Endothelial cell of umbilical vein (primary cell): Measurements from ENCODE around the gene PTPRD. TPM values are rescaled to one million over a fixed set of nuclear protein-coding genes. Genes with fewer than 3 reads are reported as not detected.
"Not testable (repeated sequence)": the region's sequence is repeated elsewhere in the genome, so short reads cannot be mapped to it uniquely, and the experiment has no call there.

ENCODE experiments used
- BruUV-seq: library from RNA; stranded (reverse); fragments of 400-500 nt; replicated peaks from 2 replicates; lab custom pipeline; 2021; lab: Mats Ljungman, UMichigan
- CTCF ChIA-PET: fragments of 300-600, 350-600 bp; sonication (Branson Sonifier 250); formaldehyde crosslinking; loops from one replicate; lab custom pipeline; 2021; ENCODE audit warnings: antibody characterized with exemption, inconsistent platforms; lab: Charles Lee
- POLR2A ChIA-PET: fragments of 300-600, 350-600 bp; sonication (Branson Sonifier 250); formaldehyde crosslinking; loops from one replicate; lab custom pipeline; 2021; ENCODE audit warnings: antibody characterized with exemption, inconsistent platforms; lab: Charles Lee
- DNase-seq: peaks from one replicate; pipeline ENCODE4 v3.0.0-alpha.2; 2011; ENCODE audit warnings: low read depth, low spot score
- FAIRE-seq: peaks from 2 replicates; lab custom pipeline; 2011; peaks lifted over from hg19 to GRCh38; lab: Jason Lieb, UNC
- H2AFZ ChIP-seq: 2 replicates; pipeline ENCODE4 v1.6.0; 2012; ENCODE audit warnings: low read depth, low read length, control low read depth, inconsistent platforms
- H3K27ac ChIP-seq: 2 replicates; pipeline ENCODE4 v1.5.1; 2011; ENCODE audit warnings: low read depth, mild to moderate bottlenecking, control low read depth, low read length, moderate library complexity; ENCODE audit not compliant: insufficient read depth
- H3K27me3 ChIP-seq, 2 experiments: 2 replicates each; pipeline versions ENCODE4 v1.6.0 to v1.6.1; 2011; ENCODE audit warnings: low read length in 2 of 2, mixed read lengths in 1 of 2; ENCODE audit not compliant: control insufficient read depth in 2 of 2, insufficient read depth in 2 of 2
- H3K36me3 ChIP-seq, 2 experiments: 2 replicates in 1 of 2; 3 replicates in 1 of 2; pipeline ENCODE4 v1.5.1; 2011; ENCODE audit warnings: low read length in 2 of 2, mild to moderate bottlenecking in 1 of 2, moderate library complexity in 1 of 2; ENCODE audit not compliant: control insufficient read depth in 2 of 2, insufficient read depth in 2 of 2; ENCODE audit errors: extremely low read depth in 1 of 2
- H3K4me1 ChIP-seq: 3 replicates; pipeline ENCODE4 v1.5.1; 2011; ENCODE audit warnings: mild to moderate bottlenecking, low read length; ENCODE audit not compliant: control insufficient read depth, insufficient read depth; ENCODE audit errors: extremely low read depth
- H3K4me2 ChIP-seq: 2 replicates; pipeline ENCODE4 v1.6.1; 2011; ENCODE audit warnings: low read length, control low read depth, mixed read lengths; ENCODE audit not compliant: insufficient read depth
- H3K4me3 ChIP-seq, 3 experiments: fragments of 200-600 bp in 1 of 3; sonication (generic), shearing (Covaris generic) in 1 of 3; replicated peaks in 1 of 3; 2 replicates each; pipeline ENCODE4 v1.5.1; 2011 to 2016; ENCODE audit warnings: control low read depth in 3 of 3, low read length in 3 of 3, mild to moderate bottlenecking in 2 of 3, inconsistent platforms in 1 of 3, low read depth in 1 of 3, moderate library complexity in 1 of 3; ENCODE audit not compliant: insufficient read depth in 1 of 3
- H3K79me2 ChIP-seq: 2 replicates; pipeline ENCODE4 v1.6.0; 2012; ENCODE audit warnings: low read length, inconsistent platforms; ENCODE audit not compliant: control insufficient read depth, insufficient read depth
- H3K9ac ChIP-seq: replicated peaks from 2 replicates; pipeline ENCODE3; 2011; ENCODE audit warnings: low read length, control low read depth; ENCODE audit not compliant: insufficient read depth; ENCODE audit errors: extremely low read depth
- H3K9me1 ChIP-seq: replicated peaks from 3 replicates; pipeline ENCODE4 v1.6.0; 2011; ENCODE audit warnings: mild to moderate bottlenecking, low read length; ENCODE audit not compliant: control insufficient read depth, insufficient read depth; ENCODE audit errors: extremely low read depth
- H3K9me3 ChIP-seq: replicated peaks from 2 replicates; pipeline ENCODE4 v1.5.1; 2012; ENCODE audit warnings: low read length, inconsistent platforms; ENCODE audit not compliant: control insufficient read depth, insufficient read depth
- H4K20me1 ChIP-seq: replicated peaks from 2 replicates; pipeline ENCODE3; 2011; ENCODE audit warnings: mild to moderate bottlenecking, low read length; ENCODE audit not compliant: control insufficient read depth, insufficient read depth; ENCODE audit errors: extremely low read depth
- CTCF ChIP-seq, 2 donors: IDR thresholded peaks; 1 replicate in 1 of 2; 2 replicates in 1 of 2; pipeline ENCODE4 v1.5.1; 2011; ENCODE audit warnings: low read length in 2 of 2, mild to moderate bottlenecking in 2 of 2, moderate library complexity in 2 of 2, control low read depth in 1 of 2, inconsistent platforms in 1 of 2, low read depth in 1 of 2; ENCODE audit not compliant: insufficient read depth in 1 of 2; ENCODE audit errors: extremely low read depth in 1 of 2
- EZH2 ChIP-seq: IDR thresholded peaks from 2 replicates; pipeline ENCODE4 v1.6.1; 2012; ENCODE audit warnings: borderline replicate concordance, low read depth, mild to moderate bottlenecking, moderate library complexity, low read length, inconsistent platforms; ENCODE audit not compliant: severe bottlenecking
- FOS ChIP-seq: IDR thresholded peaks from 2 replicates; pipeline ENCODE4 v1.6.1; 2011; ENCODE audit warnings: mild to moderate bottlenecking, low read length, moderate library complexity, borderline replicate concordance; ENCODE audit not compliant: insufficient read depth
- GATA2 ChIP-seq: IDR thresholded peaks from 2 replicates; pipeline ENCODE4 v1.7.0; 2011; ENCODE audit warnings: low read depth, mild to moderate bottlenecking, moderate library complexity, mixed read lengths, low read length; ENCODE audit not compliant: insufficient read length, insufficient read depth
- JUN ChIP-seq: IDR thresholded peaks from 2 replicates; pipeline ENCODE4 v1.6.1; 2011; ENCODE audit warnings: borderline replicate concordance, low read depth; ENCODE audit not compliant: insufficient read length, insufficient read depth
- MAX ChIP-seq: IDR thresholded peaks from 2 replicates; pipeline ENCODE4 v1.6.1; 2011; ENCODE audit not compliant: insufficient read depth, insufficient read length
- MYC ChIP-seq: IDR thresholded peaks from one replicate; pipeline ENCODE4 v1.6.1; 2011; ENCODE audit warnings: mild to moderate bottlenecking, low read depth, low read length
- POLR2A ChIP-seq: IDR thresholded peaks from 2 replicates; pipeline ENCODE4 v1.6.1; 2012; ENCODE audit warnings: low read depth, mild to moderate bottlenecking, control low read depth, low read length
- POLR2AphosphoS5 ChIP-seq: IDR thresholded peaks from 2 replicates; pipeline ENCODE4 v1.6.1; 2012; ENCODE audit warnings: low read depth, mild to moderate bottlenecking, control low read depth, low read length, moderate library complexity; ENCODE audit not compliant: insufficient read depth
- dilution Hi-C: fragments of 300-500 bp; cut with MboI; formaldehyde crosslinking; loops from one replicate; pipeline ENCODE4 v1.15.0; 2019; ENCODE audit warnings: low sequenced_read_pairs; ENCODE audit not compliant: extremely low pct_ligation_motif_present
- intact Hi-C: fragments of 100-400 bp; cut with micrococcal nuclease; formaldehyde crosslinking; loops from one replicate; pipeline ENCODE4 v1.10.0; 2022
- polyA plus RNA-seq, 4 experiments: library from polyadenylated mRNA; depleted of rRNA in 3 of 4; stranded (reverse) in 3 of 4; unstranded in 1 of 4; fragments of >200 nt; gene quantifications; 2 replicates each; pipeline versions ENCODE4 v1.2.1 to v1.2.3, GENCODE V29; 2011 to 2012; ENCODE audit warnings: missing spikeins in 1 of 4
- total RNA-seq: library from RNA; stranded (reverse); gene quantifications from 2 replicates; pipeline ENCODE4 v1.2.3, GENCODE V29; 2021

Gene PTPRD
- total and polyA plus RNA-seq, 2 donors (not counting 3 experiments of a cell fraction or from before 2014, with no cell fraction given): 5.5 to 5.7 TPM

- CTCF ChIA-PET: no interaction called here
Observed at GRCh38 chr9:9437641-9438040, 1175.2 kb downstream of the PTPRD start.

GRCh38 chr9:9426454-9426853, 1186.3 kb downstream of the PTPRD start:
- H3K4me2 ChIP-seq, H3K9me1 ChIP-seq, BruUV-seq, H3K9me3 ChIP-seq, H3K79me2 ChIP-seq, DNase-seq, POLR2A ChIA-PET, FAIRE-seq, H3K4me3 ChIP-seq, H3K4me1 ChIP-seq, H3K9ac ChIP-seq, H3K27me3 ChIP-seq, CTCF ChIA-PET, H2AFZ ChIP-seq, dilution Hi-C loops, H3K36me3 ChIP-seq, intact Hi-C loops, H4K20me1 ChIP-seq, H3K27ac ChIP-seq: not testable (repeated sequence)

More at GRCh38 chr9:9437641-9438040, 1175.2 kb downstream of the PTPRD start:
- POLR2A ChIA-PET: no interaction called here
- Histone ChIP-seq H3K4me1 (no peaks in the 10 kb centered on the region), H3K9me3 (no peaks in the 10 kb centered on the region), H3K36me3 (no peaks in the 10 kb centered on the region), H4K20me1 (no peaks in the 10 kb centered on the region), H2AFZ (no peak overlapping the region), H3K4me3 (no peak overlapping the region), H3K9ac (no peak overlapping the region), H3K27ac (no peak overlapping the region), H3K4me2 (no peak overlapping the region), H3K27me3 (no peaks in the 10 kb centered on the region), H3K79me2 (no peaks in the 10 kb centered on the region), H3K9me1 (no peaks in the 10 kb centered on the region)
- no peak for DNase-seq
- no TSS peak for BruUV-seq
- intact Hi-C loops: no loop called here
- dilution Hi-C loops: no loop called here
- no peak for FAIRE-seq
- TF ChIP-seq EZH2 (no peak), MYC (no peak), GATA2 (no peak), CTCF (IDR thresholded peaks at IDR 0.05; ENCODE audit: extremely low read depth in 1 of 2, insufficient read depth in 1 of 2, low read depth in 1 of 2, low read length in 2 of 2) (no peak), FOS (no peak), JUN (no peak), MAX (no peak), POLR2A (no peak), POLR2AphosphoS5 (no peak)
